GM12873 (cell line): Measurements from ENCODE around the gene JAKMIP1.

ENCODE experiments used
- CTCF ChIP-seq: IDR thresholded peaks from 2 replicates; pipeline ENCODE4 v1.5.1; 2012; ENCODE audit warnings: low read depth, mild to moderate bottlenecking, moderate library complexity, low read length, control low read depth; ENCODE audit not compliant: insufficient read depth; ENCODE audit errors: missing control alignments

The JAKMIP1 gene

GRCh38 chr4:6035786-6036185 is 164.6 kb downstream of the JAKMIP1 start:
- TF ChIP-seq CTCF: no peak

GRCh38 chr4:6033381-6033780 is 167.0 kb downstream of the JAKMIP1 start:
- no peak for TF ChIP-seq CTCF

- no peak for TF ChIP-seq CTCF
These were observed 167.8 kb downstream of the JAKMIP1 start for GRCh38 chr4:6032249-6033244.

GRCh38 chr4:6031846-6032245 is 168.5 kb downstream of the JAKMIP1 start:
- no peak for TF ChIP-seq CTCF

- TF ChIP-seq CTCF: no peak
These were observed 169.7 kb downstream of the JAKMIP1 start for GRCh38 chr4:6030679-6031078.

- TF ChIP-seq CTCF: no peak
These were observed 171.1 kb downstream of the JAKMIP1 start for GRCh38 chr4:6029254-6029653.

GRCh38 chr4:6028168-6028567 is 172.2 kb downstream of the JAKMIP1 start:
- TF ChIP-seq CTCF: no peak
